Right renal pelvis (tissue), 4 donors: ENCODE data around the gene ATP8A1. TPM values are rescaled to one million over a fixed set of nuclear protein-coding genes. Genes with fewer than 3 reads are reported as not detected.
"Not testable (repeated sequence)": the region's sequence is repeated elsewhere in the genome, so short reads cannot be mapped to it uniquely, and the experiment has no call there.

ENCODE experiments used
- DNase-seq, 4 donors: peaks; one replicate each; pipeline ENCODE4 v3.0.0-alpha.2; 2013; ENCODE audit warnings: low read depth in 4 of 4, low spot score in 3 of 4, missing footprints in 1 of 4
- polyA plus RNA-seq, 4 donors: library from polyadenylated mRNA; unstranded; fragments of 120-200 nt; gene quantifications; one replicate each; pipeline ENCODE4 v1.2.1, GENCODE V29; 2013; ENCODE audit not compliant: insufficient read length in 4 of 4

ATP8A1 gene
- polyA plus RNA-seq: 10 to 100 TPM; 26.7 to 32.1 (median 30.7) TPM

- DNase-seq: peak; percentile 78 to 89 (median 84)
Measured at GRCh38 chr4:42656944-42657792, at the start of gene ATP8A1. Gene ATP8A1 (minus strand): TSS chr4:42657105. CDS start chr4:42656873, 232 bp downstream.

GRCh38 chr4:42706086-42706485 is 49.2 kb upstream of the ATP8A1 start:
- DNase-seq: no peak

GRCh38 chr4:42703813-42704212 is 46.9 kb upstream of the ATP8A1 start:
- no peak for DNase-seq

DNA sequence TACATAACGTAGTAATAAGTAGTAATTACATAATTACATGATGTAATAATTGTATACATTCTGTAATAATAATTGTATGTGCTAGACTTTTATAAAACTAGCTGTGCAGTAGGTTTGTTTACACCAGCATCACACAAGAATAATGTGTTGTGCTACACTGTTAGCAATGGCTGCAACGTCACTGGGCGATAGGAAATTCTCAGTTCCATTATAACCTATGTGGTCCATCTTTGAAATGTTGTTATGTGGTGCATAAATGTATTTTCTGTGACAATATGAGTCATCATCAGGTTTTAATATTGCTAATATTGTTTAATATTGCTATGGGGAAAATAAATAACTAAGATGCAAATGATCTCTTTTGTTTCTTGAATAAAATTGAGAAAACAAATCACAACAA is 46.0 kb upstream of the ATP8A1 start:
- no peak for DNase-seq

DNA sequence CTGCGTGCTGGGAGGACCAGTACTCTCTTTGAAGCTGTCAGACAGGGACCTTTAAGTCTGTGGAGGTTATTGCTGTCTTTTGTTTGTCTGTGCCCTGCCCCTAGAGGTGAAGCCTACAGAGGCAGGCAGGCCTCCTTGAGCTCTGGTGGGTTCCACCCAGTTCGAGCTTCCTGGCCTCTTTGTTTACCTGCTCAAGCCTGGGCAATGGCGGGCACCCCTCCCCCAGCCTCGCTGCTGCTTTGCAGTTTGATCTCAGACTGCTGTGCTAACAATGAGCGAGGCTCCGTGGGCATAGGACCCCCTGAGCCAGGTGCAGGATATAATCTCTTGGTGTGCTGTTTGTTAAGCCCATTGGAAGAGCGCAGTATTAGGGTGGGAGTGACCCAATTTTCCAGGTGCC is 44.9 kb upstream of the ATP8A1 start:
- DNase-seq: not testable (repeated sequence)

GRCh38 chr4:42690537-42690936 is 33.6 kb upstream of the ATP8A1 start:
- DNase-seq: no peak

DNA sequence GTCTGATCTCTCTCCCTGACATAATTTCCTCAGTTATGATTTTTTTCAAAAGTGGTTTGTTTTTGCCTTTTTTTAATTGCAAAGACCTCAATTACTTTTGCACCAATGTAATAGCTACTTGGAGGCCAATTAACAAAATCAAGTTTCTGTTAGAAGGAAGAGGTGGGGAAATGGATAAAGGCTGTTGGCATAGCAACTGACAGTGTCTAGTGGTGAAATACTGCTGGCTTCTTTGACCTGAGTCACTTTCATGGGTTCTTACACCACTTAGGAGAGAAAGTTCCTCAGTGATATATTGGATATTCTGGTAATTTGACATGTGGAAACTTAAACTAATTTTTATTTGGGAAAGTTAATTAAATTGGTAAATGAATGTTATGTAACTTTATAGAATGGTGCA is 26.5 kb upstream of the ATP8A1 start:
- no peak for DNase-seq

DNA sequence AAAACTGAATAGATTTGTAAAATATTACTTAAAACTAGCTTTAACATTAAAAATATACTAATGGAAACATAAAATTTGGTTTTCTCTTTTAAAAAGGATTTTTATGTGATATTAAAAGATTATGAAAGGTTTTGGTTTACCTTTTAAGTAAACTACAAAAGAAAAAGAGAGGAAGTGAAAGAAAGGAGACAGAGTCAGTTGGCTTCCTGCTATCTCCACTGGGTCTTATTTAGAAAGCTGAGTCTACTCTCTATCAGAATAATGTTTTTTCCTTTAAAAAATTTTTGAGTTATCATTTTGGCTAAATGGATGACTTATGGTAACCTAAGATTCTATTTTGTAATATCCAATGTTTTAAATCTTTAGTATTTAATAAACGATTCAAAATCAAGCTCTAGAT is 21.6 kb upstream of the ATP8A1 start:
- DNase-seq: no peak

DNA sequence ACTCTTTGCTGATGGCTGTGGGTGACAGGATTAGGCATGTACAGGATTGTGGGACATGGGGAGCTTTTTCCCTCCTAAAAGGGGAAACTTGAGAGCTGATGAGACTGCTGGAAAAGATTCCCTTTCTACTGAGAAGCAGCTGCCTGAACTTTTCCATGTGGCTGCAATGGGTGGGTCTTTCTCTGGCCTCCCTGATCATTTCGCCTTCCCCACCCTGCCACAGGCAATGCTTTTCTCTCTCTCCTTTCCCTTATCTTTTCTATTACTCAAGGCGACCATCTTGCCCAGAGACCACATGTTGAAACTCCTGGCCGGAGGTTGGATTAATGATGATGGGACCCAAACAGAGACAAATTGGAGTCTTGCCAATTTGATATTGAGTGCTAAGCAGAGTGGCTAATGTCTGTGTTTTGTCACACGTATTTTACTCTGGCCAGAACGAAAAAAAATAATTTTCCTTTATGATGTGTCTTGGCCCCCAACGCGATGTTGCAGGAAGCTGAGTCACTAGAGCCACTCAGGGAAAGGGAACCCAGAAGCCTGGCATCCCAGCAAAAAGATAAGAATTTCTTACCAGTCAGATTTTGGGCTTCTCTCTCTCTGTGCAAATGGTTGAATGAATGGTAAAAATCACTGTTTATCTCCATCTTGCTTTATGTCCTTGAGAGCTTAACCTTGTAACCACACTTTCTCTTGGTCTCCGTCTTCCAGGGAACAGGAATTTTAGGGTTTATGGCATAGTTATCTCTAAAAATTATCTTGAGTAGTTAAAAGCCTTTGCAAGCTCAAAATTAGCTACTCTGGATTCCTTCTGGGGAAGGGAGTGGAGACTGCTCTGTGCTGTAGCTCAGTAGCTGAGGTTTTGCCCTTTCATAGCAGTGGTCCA is 19.4 kb upstream of the ATP8A1 start:
- DNase-seq: no peak

DNA sequence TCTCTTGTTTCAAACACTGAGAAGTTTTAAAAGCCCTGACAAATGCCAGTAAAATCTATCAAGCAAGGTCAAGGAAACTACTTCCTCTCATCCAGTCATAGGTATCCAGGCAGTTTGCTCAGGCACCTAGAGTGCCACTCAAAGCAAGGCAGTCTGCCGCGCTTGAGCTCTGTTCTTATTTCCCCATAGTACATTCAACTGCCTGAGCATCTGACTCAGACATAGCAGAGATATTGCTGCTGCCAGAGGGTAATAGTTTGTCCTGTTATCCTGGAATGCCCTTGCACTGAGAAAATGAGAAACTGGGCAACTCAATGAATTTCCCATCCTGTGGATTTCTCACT is 16.1 kb upstream of the ATP8A1 start:
- peak in 1 of 4 donors; percentile 14 for DNase-seq

DNA sequence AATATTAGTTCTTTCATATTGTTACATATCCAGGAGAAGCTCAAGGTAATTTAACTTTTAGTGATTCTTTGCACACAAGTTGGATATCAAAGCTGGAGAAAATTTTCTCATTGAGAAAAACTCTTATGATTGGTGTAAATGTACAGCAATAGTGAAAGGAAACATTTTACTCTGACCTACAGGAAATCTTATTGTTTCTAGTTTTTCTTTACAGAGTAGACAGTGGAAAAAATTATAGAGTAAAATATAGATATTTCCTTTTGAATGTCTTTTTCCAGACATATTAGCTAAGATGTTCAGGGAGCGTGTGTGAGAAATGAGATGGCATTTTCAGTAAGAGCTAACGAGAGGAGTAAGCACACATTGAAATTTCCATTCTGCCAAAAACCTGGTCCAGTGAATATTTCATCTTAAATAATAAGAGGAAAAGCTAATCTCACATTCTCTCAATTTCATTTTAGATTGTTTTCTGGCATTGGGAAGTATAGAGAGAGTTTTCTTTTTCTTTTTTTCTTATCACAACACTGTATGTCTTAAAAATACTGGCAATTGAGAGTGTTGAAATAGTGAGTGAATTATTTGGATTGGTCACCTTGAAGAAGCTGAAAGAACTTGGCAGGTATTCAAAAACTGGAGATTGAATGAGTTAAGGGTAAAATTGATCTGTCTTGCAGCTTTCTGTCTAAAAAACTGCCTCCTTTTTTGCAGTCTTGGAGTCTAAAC is 15.6 kb upstream of the ATP8A1 start:
- DNase-seq: no peak

- DNase-seq: no peak
Measured at GRCh38 chr4:42671431-42672194, 14.7 kb upstream of the ATP8A1 start.

DNA sequence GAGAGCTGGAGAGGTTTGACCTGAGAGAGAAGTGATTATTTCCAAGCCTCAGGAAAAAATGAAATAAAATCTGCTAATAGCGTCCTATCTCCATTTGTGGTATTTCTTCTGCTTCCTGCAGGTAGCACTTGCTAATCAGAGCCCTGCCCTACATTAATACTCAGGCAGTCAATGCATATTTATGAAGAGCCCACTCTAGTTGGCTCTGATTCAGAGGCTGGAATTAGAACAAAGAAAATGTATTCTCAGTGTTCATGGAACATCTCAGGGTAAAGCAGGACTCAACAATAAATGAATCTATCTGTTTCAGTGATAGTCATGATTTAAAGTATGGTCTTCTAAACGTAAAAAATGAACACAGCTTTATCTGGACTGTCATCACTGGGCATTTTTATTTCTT is 1.4 kb upstream of the ATP8A1 start:
- DNase-seq: no peak

- DNase-seq: no peak
Measured at GRCh38 chr4:42656679-42656943, 294 bp downstream of the ATP8A1 start.

DNA sequence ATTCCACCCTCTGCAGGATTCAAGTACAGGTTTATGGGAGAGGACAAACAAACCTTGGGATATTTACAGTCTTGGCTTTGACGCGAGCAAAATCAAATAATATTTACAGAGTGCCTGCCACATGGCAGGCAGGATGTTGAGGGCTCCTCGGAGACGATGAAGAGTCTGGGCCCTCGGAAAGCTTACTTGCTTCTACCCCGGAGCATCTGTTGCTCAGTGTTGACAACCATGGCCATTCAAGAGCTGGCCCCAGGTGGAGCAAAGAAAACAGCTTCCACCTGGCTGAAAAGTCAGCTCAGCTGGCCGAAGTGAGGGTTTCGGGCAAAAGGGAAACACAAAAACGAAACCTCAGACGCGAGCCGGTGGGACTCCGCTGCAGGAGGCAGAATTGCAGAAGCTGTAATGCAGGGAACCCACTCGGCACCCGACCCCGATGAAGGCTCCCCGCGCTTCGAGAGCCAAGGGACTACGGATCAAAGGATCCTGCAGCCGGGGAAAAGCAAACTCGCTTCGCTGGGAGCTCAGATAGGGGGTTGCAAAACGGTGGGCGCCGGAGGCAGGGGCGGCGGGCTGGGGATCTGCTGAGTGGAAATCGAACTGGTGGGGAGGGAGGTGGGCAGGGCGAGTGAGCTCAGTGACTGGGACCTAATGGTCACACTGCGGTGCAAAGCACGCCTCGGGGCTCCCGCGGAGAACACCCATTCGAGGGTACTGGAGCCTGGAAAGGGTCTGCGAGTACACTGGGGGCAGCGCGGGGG is 805 bp downstream of the ATP8A1 start:
- peak in 3 of 4 donors; percentile 26 to 34 (median 31) for DNase-seq

- DNase-seq: no peak
Measured at GRCh38 chr4:42655269-42655637, 1.7 kb downstream of the ATP8A1 start.

DNA sequence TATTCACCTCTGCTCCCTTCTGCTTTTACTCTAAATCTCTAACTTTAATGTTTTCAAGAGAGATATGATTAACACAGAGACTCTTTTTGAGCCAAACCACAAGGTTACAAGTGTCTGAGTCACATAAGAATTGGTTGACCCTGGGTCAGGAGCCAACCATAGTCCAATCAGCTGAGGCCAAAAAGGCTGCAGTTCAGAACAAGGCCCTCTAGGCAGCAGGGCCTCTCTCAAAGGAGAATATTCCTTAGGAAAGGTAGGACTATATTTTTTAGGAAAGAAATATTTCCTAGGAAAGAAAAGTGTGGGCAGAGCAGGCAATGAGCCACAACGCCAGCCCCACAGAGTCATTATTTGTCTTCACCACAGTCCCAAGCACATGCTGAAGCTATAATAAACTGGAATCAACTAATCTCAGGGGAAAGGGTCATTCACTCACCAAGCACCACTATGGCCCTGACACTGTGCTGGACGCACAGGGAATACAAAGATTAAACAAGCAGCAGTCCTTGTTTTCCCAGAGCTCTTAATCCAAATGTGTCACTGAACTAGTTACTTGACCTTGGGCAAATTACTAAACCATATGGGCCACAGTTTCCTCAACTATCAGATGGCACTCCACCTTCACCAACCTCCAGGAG is 2.2 kb downstream of the ATP8A1 start:
- no peak for DNase-seq

DNA sequence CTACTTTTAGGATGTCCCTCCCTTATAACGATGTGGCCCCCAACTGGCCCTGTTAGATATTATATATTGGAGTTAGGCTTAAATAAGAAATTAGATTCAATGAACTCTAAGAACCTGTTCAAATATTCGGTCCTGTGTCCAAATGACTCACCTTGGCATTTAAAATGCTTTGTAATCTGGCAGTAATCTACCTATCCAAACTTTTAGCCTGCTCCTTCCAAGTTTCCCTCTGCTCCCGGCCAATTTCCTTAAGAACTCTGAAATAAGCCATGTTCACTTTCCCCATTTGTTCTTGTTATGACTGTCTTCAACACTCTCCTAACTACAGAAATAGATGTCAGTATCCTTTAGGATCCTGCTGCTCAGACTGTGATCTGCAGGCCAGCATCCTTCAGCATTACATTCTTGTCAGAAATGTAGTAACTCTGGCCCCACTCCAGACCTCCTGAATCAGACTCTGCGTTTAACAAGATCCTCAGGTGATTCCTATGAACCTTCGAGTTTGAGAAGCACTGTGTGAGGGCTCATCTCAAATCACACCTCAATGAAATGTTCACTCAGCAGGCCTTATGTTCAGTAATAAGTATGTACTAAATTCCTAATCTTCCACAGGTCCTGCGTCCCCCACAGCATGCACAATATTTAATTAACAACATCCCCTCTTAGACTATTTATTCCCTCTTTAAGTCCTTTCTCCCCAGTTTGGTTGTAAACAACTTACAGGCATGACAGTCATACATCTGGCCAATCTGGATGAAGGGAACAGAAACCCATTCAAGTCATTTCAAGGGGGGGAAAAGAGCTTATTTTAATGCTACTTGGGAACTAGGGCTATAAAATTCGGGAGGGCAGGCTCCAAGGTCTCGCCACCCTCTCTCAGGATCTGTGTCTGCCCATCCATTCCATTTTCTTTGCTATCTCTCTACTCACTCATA is 3.0 kb downstream of the ATP8A1 start:
- DNase-seq: no peak
